ENCODE measurements around the gene KLC3.

The KLC3 gene

GRCh38 chr19:45380107-45380506, 39.6 kb downstream of the KLC3 start:
- DNase-seq: no peak

- no peak for DNase-seq
Observed at GRCh38 chr19:45382426-45382825, 41.9 kb downstream of the KLC3 start.

- DNase-seq: no peak
Observed at GRCh38 chr19:45385392-45386221, 45.1 kb downstream of the KLC3 start.

- DNase-seq: no peak
Observed at GRCh38 chr19:45391346-45391745, 50.8 kb downstream of the KLC3 start.

- no peak for DNase-seq
Observed at GRCh38 chr19:45391871-45392665, 51.5 kb downstream of the KLC3 start.

DNA sequence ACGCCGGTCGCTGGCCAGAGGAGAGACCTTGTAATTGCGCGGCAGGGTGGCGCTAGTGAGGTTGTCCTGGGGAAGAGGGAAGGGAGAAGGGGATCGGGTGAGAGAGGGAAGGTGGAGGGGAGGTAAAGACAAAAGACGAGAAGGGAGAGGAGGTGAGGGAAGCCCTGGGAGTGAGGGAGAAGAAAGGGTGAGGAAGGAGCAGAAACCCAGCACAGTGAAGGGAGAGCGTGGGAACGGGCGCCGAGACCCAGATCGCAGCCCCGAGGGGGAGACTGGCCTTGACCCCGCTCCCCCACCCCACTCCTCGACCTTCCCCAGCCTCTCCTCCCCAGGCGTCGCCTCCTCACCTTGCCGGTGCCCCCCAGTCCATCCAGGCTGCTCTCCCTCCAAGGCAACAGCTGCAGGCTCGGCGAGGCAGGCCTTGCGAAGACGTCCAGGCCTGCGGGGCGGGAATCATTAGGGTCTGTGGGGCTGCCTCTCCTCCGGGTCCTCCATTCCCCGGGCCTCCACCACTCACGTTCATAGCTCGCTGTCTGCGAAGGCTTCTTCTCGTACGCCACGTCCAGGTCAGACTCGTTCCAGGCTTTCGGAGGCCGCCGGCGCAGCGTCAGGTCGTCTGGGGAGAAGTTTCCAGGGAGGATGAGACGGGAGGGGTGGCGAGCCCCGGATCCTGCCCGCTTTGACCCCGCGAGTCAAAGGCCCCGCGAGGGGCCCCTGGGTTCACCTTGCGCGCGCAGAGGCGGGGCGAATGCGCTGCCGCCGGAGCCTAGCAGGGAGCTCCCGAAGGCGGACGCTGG, 55.5 kb downstream of the KLC3 start:
- no peak for DNase-seq

GRCh38 chr19:45400192-45400591, 59.6 kb downstream of the KLC3 start:
- DNase-seq: no peak

Measured in stimulated activated CD8-positive, alpha-beta memory T cell treated with anti-CD3 and anti-CD28 coated beads, Interleukin-4, amount 100 ng/mL, for 48 hours (primary cell).